ENCODE results near the gene WNT9A. TPM values are rescaled to one million over a fixed set of nuclear protein-coding genes. Genes with fewer than 3 reads are reported as not detected.

The WNT9A gene
- total and polyA plus RNA-seq, 2 of the 4 experiments (the other 2 are of a cell fraction), result 0.18 to 0.36 TPM

GRCh38 chr1:227950735-227951346 is 3.1 kb upstream of the WNT9A start:
- Histone ChIP-seq H4K8ac (ENCODE audit: low read depth in 2 of 2, low read length in 2 of 2) (no peak overlapping the region), H2BK120ac (ENCODE audit: low read depth, low read length) (no peak overlapping the region), H3K4me1 (ENCODE audit: control insufficient read depth, insufficient read depth, low read length) (peaks cover 10% of the 10 kb centered on the region; the same call in 1 of the 2 replicates), H3K27ac (ENCODE audit: insufficient read depth, low read length) (no peak overlapping the region), H3K4me3 (ENCODE audit: insufficient read depth, low read depth, low read length) (no peak overlapping the region), H3K4me2 (ENCODE audit: low read depth, low read length) (no peak overlapping the region), H3K9me3 (ENCODE audit: control insufficient read depth, insufficient read depth, low read length) (no peaks in the 10 kb centered on the region), H4K20me1 (ENCODE audit: insufficient read depth, low read length) (no peaks in the 10 kb centered on the region), H4K5ac (ENCODE audit: low read depth, low read length) (no peak overlapping the region), H2AFZ (replicated peaks; ENCODE audit: low read length, poor library complexity) (no peak overlapping the region), H3K23ac (ENCODE audit: low read depth, low read length) (no peak overlapping the region), H3K14ac (replicated peaks; ENCODE audit: low read depth, low read length) (no peak overlapping the region), H2AK5ac (ENCODE audit: low read depth, low read length) (no peak overlapping the region), H2AK9ac (replicated peaks; ENCODE audit: low read depth, low read length, poor library complexity) (no peak overlapping the region), H3K9ac (ENCODE audit: low read depth, low read length) (no peak overlapping the region), H3K27me3 (ENCODE audit: control insufficient read depth, insufficient read depth, low read length) (no peaks in the 10 kb centered on the region), H3K56ac (ENCODE audit: extremely low read depth, insufficient read depth, low read length) (no peak overlapping the region), H3K79me1 (ENCODE audit: low read depth in 1 of 2, low read length in 2 of 2) (no peaks in the 10 kb centered on the region), H4K91ac (ENCODE audit: insufficient read depth, low read depth, low read length) (no peak overlapping the region), H3K36me3 (ENCODE audit: control insufficient read depth, insufficient read depth, low read length) (no peaks in the 10 kb centered on the region), H3K4ac (ENCODE audit: low read depth, low read length) (no peak overlapping the region), H3K18ac (ENCODE audit: low read depth, low read length) (no peak overlapping the region), H2BK20ac (ENCODE audit: low read depth, low read length) (no peak overlapping the region), H2BK5ac (ENCODE audit: low read depth, low read length, poor library complexity, severe bottlenecking) (no peak overlapping the region), H3K9me1 (ENCODE audit: insufficient read depth, low read length) (no peaks in the 10 kb centered on the region), H2BK15ac (ENCODE audit: low read depth, low read length) (no peak overlapping the region)
- DNase-seq (no peak), ATAC-seq (ENCODE audit: low read depth) (no peak)
- intact Hi-C loops (cut with micrococcal nuclease) (no loop called here), in situ Hi-C loops (cut with MboI; ENCODE audit: low sequenced_read_pairs) (no loop called here), dilution Hi-C loops (cut with HindIII; ENCODE audit: low sequenced_read_pairs, unreplicated experiment) (no loop called here)
- no peak for TF ChIP-seq POLR2A (IDR thresholded peaks at IDR 0.05; ENCODE audit: low read depth, low read length)
- TF ChIP-seq, protein P1, sequence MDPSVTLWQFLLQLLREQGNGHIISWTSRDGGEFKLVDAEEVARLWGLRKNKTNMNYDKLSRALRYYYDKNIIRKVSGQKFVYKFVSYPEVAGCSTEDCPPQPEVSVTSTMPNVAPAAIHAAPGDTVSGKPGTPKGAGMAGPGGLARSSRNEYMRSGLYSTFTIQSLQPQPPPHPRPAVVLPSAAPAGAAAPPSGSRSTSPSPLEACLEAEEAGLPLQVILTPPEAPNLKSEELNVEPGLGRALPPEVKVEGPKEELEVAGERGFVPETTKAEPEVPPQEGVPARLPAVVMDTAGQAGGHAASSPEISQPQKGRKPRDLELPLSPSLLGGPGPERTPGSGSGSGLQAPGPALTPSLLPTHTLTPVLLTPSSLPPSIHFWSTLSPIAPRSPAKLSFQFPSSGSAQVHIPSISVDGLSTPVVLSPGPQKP (IDR thresholded peaks at IDR 0.05; ENCODE audit: borderline replicate concordance, low read depth, low read length), result no peak
- TF ChIP-seq CEBPB (IDR thresholded peaks at IDR 0.05; ENCODE audit: low read depth, low read length), result no peak
- no peak for TF ChIP-seq SMC3 (IDR thresholded peaks at IDR 0.05; ENCODE audit: low read depth, low read length)
- no peak for TF ChIP-seq MAZ (IDR thresholded peaks at IDR 0.05; ENCODE audit: borderline replicate concordance, low read depth, low read length)
- TF ChIP-seq RCOR1 (IDR thresholded peaks at IDR 0.05; ENCODE audit: insufficient replicate concordance, low read length), result no peak
- no peak for TF ChIP-seq MXI1 (IDR thresholded peaks at IDR 0.05; ENCODE audit: borderline replicate concordance, low read depth, low read length)
- TF ChIP-seq USF2 (IDR thresholded peaks at IDR 0.05; ENCODE audit: low read depth, low read length), result no peak
- TF ChIP-seq CHD1 (IDR thresholded peaks at IDR 0.05; ENCODE audit: low read depth, low read length), result no peak
- no peak for TF ChIP-seq BHLHE40 (IDR thresholded peaks at IDR 0.05; ENCODE audit: low read depth, low read length)
- no peak for TF ChIP-seq RAD21 (IDR thresholded peaks at IDR 0.05; ENCODE audit: low read length)
- CTCF ChIA-PET, result no interaction called here
- no TSS peak for BruUV-seq (replicated peaks)
- no CpG with 5 or more reads among the region's 8 CpGs for WGBS, 2 experiments (ENCODE audit: extremely low coverage in 2 of 2, insufficient read length in 1 of 2)
- POLR2A ChIA-PET (ENCODE audit: unreplicated experiment), result no interaction called here
